ENCODE data around the gene FBXL17.

Gene FBXL17

DNA sequence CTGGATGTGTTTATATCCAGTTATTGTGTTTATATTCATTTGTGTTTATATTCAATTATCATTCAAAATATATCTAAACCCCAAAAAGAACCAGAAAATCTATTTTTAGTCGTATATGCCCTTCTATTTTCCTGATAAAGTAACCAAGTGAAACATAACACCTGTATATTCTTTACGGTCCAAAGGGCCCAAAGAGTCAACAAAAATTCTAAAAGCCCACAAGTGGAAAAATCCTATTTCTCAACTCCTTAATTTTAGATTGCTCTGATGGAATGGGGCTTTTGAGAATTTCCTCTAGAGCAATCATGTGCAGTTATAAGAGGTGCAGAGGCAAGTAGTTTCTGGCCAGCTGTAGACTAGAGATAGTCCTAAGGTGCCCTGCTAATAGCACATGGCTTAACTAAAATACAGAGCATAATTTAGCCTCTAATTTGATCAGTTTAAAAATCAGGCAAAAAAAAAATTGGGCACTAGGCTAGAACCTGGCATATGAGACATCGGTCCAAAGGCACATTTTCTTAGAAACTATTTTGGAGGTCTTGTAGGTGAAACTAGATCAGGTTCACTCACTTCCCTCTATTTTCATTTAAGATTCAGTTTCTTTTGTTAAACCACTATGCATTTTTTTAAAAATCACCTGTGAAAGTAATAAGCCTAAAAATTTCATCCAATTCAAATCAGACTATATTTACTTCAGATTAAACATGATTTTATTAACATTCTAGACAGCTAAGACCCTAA, 256.0 kb downstream of the FBXL17 start:
- TF ChIP-seq, protein P1, sequence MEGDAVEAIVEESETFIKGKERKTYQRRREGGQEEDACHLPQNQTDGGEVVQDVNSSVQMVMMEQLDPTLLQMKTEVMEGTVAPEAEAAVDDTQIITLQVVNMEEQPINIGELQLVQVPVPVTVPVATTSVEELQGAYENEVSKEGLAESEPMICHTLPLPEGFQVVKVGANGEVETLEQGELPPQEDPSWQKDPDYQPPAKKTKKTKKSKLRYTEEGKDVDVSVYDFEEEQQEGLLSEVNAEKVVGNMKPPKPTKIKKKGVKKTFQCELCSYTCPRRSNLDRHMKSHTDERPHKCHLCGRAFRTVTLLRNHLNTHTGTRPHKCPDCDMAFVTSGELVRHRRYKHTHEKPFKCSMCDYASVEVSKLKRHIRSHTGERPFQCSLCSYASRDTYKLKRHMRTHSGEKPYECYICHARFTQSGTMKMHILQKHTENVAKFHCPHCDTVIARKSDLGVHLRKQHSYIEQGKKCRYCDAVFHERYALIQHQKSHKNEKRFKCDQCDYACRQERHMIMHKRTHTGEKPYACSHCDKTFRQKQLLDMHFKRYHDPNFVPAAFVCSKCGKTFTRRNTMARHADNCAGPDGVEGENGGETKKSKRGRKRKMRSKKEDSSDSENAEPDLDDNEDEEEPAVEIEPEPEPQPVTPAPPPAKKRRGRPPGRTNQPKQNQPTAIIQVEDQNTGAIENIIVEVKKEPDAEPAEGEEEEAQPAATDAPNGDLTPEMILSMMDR (IDR thresholded peaks at IDR 0.05; ENCODE audit: control insufficient read depth, insufficient read depth, low read depth, low read length, missing control alignments), result no peak
- H3K4me3 ChIP-seq (ENCODE audit: control insufficient read depth, low read depth, low read length), result no peak overlapping the region
- no peak for DNase-seq (ENCODE audit: low read depth)

DNA sequence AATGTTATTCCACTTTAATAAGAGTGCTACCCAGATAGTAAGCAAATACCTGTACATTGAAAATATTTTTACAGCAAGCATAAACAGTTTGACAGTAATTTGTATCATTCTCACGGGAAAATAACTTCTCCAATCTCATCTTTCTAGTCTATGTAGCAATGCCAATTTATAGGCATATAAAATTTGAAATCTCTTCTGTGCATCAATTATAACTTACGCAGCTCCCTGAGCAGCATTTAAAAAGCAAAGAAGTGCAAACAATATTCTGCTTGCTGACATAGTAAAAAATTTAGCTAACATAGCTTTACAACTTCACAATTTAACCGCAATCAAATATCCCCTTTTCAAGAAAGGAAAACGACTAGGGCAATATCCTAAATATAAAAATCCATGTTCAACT, 257.3 kb downstream of the FBXL17 start:
- TF ChIP-seq, protein P1 (IDR thresholded peaks at IDR 0.05; ENCODE audit: control insufficient read depth, insufficient read depth, low read depth, low read length, missing control alignments), result no peak
- H3K4me3 ChIP-seq (ENCODE audit: control insufficient read depth, low read depth, low read length), result no peak overlapping the region
- no peak for DNase-seq (ENCODE audit: low read depth)

DNA sequence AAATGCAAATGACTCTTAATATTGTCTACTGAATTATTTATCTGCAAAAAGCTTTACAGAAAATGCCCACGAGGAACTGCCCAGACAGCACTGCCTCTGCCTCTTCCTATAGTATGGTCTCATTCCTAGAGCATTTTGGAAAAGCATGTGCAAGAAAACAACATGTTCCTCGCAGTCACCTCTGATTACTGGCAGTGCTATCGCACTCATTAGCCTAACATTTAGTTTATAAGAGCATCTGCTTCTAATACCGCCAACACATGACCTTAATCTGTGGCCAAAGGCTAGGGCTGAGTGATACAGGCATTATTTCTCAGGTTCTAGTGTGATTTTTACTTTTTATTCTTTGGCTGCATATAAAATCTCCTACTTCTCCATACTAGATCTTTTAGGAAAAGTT, 259.2 kb downstream of the FBXL17 start:
- H3K4me3 ChIP-seq (ENCODE audit: control insufficient read depth, low read depth, low read length), result no peak overlapping the region
- TF ChIP-seq, protein P1 (IDR thresholded peaks at IDR 0.05; ENCODE audit: control insufficient read depth, insufficient read depth, low read depth, low read length, missing control alignments), result no peak
- DNase-seq (ENCODE audit: low read depth), result no peak

DNA sequence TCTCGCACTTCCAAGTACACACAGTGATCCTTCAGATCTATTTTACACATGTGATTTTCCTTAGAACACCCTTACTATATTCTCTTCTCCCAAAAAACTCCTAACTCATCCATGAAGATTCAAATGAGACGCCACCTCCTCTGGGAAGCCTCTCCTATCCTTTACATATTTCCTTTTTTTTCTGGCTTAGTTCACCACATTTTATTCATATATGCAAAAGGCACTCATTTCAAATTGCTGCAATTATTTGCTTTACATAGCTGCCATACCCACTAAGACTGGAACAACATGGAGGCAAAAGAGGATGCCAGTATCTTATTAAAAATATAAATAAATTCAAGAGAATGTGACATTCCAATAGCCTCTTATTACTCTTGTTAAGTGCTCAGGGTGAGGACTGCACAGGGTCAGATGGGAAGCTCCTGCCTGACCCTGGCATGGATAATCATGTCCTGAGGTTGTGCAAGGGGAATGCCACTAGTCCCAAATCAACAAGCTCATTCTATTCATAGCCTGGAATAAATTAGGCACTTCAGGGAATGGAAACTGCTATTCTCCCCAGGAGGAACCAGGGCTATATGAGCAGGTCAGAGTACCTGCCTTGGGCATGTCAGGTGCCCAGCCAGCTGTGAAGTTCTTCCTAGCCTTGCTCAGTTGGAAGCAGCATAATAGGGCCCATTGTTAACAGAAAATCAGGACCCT, 262.9 kb downstream of the FBXL17 start:
- no peak for DNase-seq (ENCODE audit: low read depth)
- H3K4me3 ChIP-seq (ENCODE audit: control insufficient read depth, low read depth, low read length), result no peak overlapping the region
- TF ChIP-seq, protein P1 (IDR thresholded peaks at IDR 0.05; ENCODE audit: control insufficient read depth, insufficient read depth, low read depth, low read length, missing control alignments), result no peak

DNA sequence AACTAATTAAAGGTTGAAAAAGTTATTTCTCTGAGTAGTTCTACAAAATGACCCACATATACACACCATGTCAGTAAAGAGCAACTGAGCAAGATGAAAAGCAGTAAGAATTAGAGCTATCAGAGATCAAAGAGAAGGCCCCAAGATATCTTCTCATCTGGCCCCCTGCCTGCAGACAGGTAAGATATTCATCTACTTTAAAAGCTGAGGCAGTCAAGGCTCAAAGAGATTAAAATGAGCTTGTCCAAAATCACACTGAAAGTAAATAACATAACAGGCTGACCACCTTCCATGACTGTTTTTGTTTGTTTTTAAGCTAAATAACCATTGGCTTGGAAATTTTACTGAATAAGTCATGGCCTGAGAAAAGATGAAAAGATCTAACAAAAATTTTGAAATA, 266.2 kb downstream of the FBXL17 start:
- no peak for DNase-seq (ENCODE audit: low read depth)
- TF ChIP-seq, protein P1 (IDR thresholded peaks at IDR 0.05; ENCODE audit: control insufficient read depth, insufficient read depth, low read depth, low read length, missing control alignments), result no peak
- no peak overlapping the region for H3K4me3 ChIP-seq (ENCODE audit: control insufficient read depth, low read depth, low read length)

DNA sequence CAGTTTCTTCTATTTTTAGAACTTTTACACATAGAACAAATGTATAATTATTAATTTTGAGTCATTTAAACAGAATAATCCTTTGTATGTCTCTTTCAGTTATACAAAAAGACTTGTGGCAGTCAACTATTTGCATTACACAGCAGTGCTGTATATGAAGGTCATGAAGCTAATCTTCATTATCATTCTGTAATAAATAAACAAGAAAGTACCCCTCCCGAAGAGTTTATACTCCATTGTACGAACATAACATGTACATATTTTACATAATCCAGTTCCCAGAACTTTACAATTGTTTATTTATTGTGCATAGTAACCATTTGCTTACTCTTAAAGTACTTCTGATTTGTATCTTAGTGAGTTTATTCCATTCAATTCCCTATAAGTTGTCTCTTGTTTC, 267.9 kb downstream of the FBXL17 start:
- TF ChIP-seq, protein P1 (IDR thresholded peaks at IDR 0.05; ENCODE audit: control insufficient read depth, insufficient read depth, low read depth, low read length, missing control alignments), result no peak
- DNase-seq (ENCODE audit: low read depth), result no peak
- no peak overlapping the region for H3K4me3 ChIP-seq (ENCODE audit: control insufficient read depth, low read depth, low read length)

Data from AG09309 (cell line).